Measurements from ENCODE around the gene ABCC4. TPM values are rescaled to one million over a fixed set of nuclear protein-coding genes. Genes with fewer than 3 reads are reported as not detected.

The ABCC4 gene
- total RNA-seq, 1 experiment from 2014 or later: 25.7 TPM

DNA sequence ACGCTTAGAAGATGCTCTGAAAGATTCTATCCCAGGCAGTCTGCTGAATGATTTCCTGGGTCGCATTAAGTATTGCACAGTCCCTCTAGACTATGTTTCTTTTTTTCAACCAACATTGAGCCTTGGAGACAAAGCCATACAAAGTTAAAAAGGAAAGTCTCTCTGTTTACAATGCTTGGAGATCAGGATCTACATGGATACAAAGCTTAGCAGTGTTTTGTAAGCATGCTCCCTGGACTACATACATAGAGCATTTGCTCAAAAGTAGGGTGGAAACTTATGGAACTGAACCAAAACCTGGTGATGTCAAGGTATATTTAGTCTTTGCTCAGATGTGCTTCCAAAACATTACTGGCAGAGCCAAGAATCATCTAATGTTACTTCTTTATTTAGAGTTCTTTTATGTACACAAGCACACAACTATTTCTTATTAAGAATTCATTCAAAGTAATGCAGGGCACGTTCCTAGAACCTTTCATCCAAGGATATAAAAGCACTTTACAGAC is 241.2 kb downstream of the ABCC4 start:
- Histone ChIP-seq H3K4me3 (no peak overlapping the region), H3K4me1 (no peaks in the 10 kb centered on the region), H3K27ac (no peak overlapping the region), H3K36me3 (no peaks in the 10 kb centered on the region), H3K9me3 (replicated peaks) (no peaks in the 10 kb centered on the region), H3K27me3 (no peaks in the 10 kb centered on the region)
- no peak for DNase-seq

DNA sequence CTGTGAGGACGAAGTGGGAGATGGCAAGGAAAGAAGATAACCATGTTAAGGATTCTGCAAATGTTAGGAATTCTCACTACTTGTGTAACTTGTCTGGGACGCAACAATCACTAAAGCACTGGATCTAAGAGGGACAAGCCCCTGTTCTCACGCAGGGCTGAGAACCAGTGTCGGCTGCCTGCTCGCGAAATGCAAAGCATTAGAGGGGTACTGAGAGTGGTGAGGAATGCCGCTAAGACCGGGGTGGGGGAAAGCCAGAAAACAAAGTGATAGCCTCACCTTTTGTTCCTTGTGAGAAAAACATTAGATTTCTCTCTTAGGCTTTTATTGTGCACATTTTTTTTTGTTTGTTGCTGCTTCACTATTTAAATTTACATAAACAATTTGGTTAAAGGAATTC is 241.9 kb downstream of the ABCC4 start:
- Histone ChIP-seq H3K27ac (no peak overlapping the region), H3K36me3 (no peaks in the 10 kb centered on the region), H3K27me3 (no peaks in the 10 kb centered on the region), H3K9me3 (replicated peaks) (no peaks in the 10 kb centered on the region), H3K4me1 (no peaks in the 10 kb centered on the region), H3K4me3 (no peak overlapping the region)
- no peak for DNase-seq

GRCh38 chr13:95058680-95059079 is 242.6 kb downstream of the ABCC4 start:
- Histone ChIP-seq H3K4me3 (no peak overlapping the region), H3K4me1 (no peaks in the 10 kb centered on the region), H3K9me3 (replicated peaks) (no peaks in the 10 kb centered on the region), H3K36me3 (no peaks in the 10 kb centered on the region), H3K27ac (no peak overlapping the region), H3K27me3 (no peaks in the 10 kb centered on the region)
- no peak for DNase-seq

DNA sequence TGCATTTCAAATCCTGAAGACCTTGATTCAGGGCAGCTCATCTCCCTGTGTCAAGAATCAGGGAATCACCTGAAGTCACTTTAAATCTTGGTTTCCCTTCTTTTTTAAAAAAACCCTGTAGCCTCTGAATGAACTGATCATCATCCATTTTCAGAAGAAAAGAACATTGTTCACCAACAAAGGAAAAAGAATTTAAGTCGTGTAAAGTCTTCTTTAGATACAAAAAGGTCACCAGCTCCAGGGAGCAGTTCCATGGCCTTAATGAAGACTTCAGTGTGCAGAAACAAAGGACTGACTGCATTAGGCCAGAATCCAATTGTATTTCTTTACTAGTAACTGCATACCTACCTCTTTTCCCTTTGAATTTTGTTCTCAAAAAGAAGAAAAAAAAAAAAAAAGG is 245.0 kb downstream of the ABCC4 start:
- Histone ChIP-seq H3K4me3 (no peak overlapping the region), H3K27ac (no peak overlapping the region), H3K36me3 (no peaks in the 10 kb centered on the region), H3K9me3 (replicated peaks) (no peaks in the 10 kb centered on the region), H3K4me1 (no peaks in the 10 kb centered on the region), H3K27me3 (no peaks in the 10 kb centered on the region)
- no peak for DNase-seq

GRCh38 chr13:95050800-95051615 is 250.2 kb downstream of the ABCC4 start:
- no peak overlapping the region for H3K27ac ChIP-seq
- H3K27me3 ChIP-seq: no peaks in the 10 kb centered on the region
- H3K36me3 ChIP-seq: no peaks in the 10 kb centered on the region
- H3K4me3 ChIP-seq: no peak overlapping the region
- no peaks in the 10 kb centered on the region for H3K4me1 ChIP-seq
- no peaks in the 10 kb centered on the region for H3K9me3 ChIP-seq (replicated peaks)
- no peak for DNase-seq

DNA sequence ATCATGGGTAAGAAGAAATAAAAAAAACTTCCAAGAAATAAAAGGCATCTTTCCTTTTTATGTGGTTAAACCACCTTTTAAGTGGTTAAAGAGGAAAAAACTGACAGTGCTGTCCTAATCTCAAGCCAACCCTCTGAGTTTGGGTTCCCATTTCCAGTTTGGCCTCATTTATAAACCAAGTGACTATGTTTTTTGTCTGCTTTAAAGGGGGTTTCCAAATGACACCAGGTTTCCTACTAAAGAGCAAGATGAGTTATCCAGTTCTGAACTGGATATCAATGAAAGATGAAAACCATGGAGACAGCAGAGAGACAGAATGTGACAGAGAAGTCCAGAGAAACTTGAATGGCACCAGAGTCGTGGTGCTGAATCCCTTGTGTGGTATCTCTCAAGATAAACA is 251.5 kb downstream of the ABCC4 start:
- Histone ChIP-seq H3K27me3 (no peaks in the 10 kb centered on the region), H3K27ac (no peak overlapping the region)

DNA sequence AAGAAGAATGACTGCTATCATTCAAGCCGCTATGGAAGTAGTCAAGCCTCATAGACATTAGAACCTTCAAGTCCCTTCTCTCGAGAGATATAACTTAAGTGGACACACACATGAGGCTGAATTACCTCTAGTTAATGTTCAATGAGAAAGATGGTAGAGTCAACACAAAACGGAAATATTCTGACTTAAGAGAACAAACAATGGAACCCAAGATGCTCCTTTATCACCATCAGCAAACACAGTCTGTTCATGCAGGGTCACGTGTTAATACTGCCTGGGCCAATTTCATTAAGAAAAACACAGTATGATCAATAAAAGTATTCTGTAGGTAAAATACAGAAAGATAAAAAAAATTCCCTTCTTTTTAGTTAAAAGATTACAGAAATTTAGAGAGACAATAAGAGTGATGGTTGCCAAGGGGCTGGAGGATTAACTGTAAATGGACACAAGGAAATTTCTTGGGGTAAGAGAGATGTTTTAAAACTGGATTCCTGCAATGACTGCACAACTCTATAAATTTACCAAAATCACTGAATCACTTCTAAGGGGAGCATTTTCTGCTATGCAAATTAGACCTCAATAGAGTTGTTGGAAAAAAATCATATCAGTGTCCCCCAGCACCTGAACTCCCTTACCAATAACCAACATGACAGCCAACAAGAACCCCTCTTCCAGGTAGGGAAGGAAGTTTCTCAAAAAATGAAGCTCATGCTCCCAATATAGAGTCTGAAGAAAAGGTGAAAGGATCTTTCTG is 256.6 kb downstream of the ABCC4 start:
- Histone ChIP-seq H3K27me3 (no peaks in the 10 kb centered on the region), H3K4me1 (no peaks in the 10 kb centered on the region)
- DNase-seq: no peak

More for the DNA sequence above, 251.5 kb downstream of the ABCC4 start:
- H3K4me1 ChIP-seq: no peaks in the 10 kb centered on the region
- no peaks in the 10 kb centered on the region for H3K9me3 ChIP-seq (replicated peaks)
- H3K36me3 ChIP-seq: no peaks in the 10 kb centered on the region
- no peak for DNase-seq
- H3K4me3 ChIP-seq: no peak overlapping the region

DNA sequence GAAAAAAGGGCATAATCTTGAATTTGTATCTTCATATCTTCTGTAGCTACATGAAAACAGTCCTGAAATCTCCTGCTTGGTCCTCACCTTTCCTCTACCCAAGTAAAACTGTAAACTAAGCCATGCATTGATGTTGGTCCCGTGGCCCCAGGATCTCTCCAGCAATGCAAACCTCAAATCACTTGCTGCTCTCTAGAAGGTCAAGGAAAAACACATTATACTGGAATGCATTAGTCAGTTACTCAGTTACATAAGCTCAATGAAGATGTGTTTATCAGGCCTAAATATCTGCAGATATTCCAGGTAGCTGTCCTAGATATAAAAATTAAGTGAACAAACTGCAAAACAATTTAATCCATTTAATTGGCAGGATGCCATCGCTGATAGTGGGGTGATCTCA is 261.8 kb downstream of the ABCC4 start:
- H3K4me1 ChIP-seq: no peaks in the 10 kb centered on the region
- H3K27me3 ChIP-seq: no peaks in the 10 kb centered on the region
- no peaks in the 10 kb centered on the region for H3K9me3 ChIP-seq (replicated peaks)
- DNase-seq: no peak
- no peak overlapping the region for H3K4me3 ChIP-seq
- no peak overlapping the region for H3K27ac ChIP-seq
- no peaks in the 10 kb centered on the region; the same call in 1 of the 2 replicates for H3K36me3 ChIP-seq

More for the DNA sequence above, 256.6 kb downstream of the ABCC4 start:
- Histone ChIP-seq H3K36me3 (no peaks in the 10 kb centered on the region; the same call in 1 of the 2 replicates), H3K27ac (no peak overlapping the region), H3K4me3 (no peak overlapping the region), H3K9me3 (replicated peaks) (no peaks in the 10 kb centered on the region)

DNA sequence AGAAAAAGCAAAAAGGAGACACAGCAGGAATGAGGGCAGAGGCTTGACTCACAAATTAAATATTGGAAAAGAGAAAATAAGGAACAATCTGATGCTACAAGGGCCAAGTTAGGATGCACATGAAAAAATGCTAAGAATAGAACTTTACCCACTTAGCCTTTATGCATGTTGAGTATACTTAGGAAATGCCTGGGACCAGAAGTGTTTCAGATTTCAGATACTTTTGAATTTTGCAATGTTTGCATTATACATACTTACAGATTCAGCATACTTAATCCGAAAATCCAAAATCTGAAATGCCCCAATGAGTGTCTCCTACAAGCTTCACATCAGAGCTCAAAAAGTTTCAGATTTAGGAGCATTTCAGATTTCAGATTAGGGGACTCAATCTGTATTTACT is 262.3 kb downstream of the ABCC4 start:
- H3K9me3 ChIP-seq (replicated peaks): no peaks in the 10 kb centered on the region
- no peak overlapping the region for H3K27ac ChIP-seq
- no peak overlapping the region for H3K4me3 ChIP-seq
- no peaks in the 10 kb centered on the region for H3K4me1 ChIP-seq
- no peaks in the 10 kb centered on the region for H3K36me3 ChIP-seq
- H3K27me3 ChIP-seq: no peaks in the 10 kb centered on the region
- no peak for DNase-seq

- Histone ChIP-seq H3K4me1 (no peaks in the 10 kb centered on the region), H3K27ac (no peak overlapping the region), H3K4me3 (no peak overlapping the region), H3K36me3 (no peaks in the 10 kb centered on the region), H3K27me3 (no peaks in the 10 kb centered on the region), H3K9me3 (replicated peaks) (no peaks in the 10 kb centered on the region)
- DNase-seq: no peak
Observed at GRCh38 chr13:95035311-95036109, 265.7 kb downstream of the ABCC4 start.

DNA sequence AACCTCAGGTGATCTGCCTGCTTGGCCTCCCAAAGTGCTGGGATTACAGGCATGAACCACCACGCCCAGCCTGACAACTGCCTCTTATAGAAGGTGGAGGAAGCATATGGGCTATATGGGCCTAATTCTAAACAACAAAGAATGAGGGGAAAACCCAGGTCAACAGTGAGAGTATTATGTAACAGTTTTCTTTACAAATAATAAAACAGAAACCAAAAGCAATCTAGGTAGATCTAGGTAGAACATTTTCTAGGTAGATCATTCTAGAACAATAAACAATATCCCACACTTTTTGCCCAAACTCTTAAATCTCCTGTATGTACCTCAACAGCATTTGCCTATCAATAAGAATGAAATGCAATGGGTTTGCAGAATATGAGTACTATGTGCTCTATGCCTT is 267.4 kb downstream of the ABCC4 start:
- Histone ChIP-seq H3K4me3 (no peak overlapping the region), H3K4me1 (no peaks in the 10 kb centered on the region), H3K9me3 (replicated peaks) (no peaks in the 10 kb centered on the region), H3K27me3 (no peaks in the 10 kb centered on the region), H3K36me3 (no peaks in the 10 kb centered on the region), H3K27ac (no peak overlapping the region)
- DNase-seq: no peak

GRCh38 chr13:95032121-95032520 is 269.1 kb downstream of the ABCC4 start:
- H3K27me3 ChIP-seq: no peaks in the 10 kb centered on the region
- H3K36me3 ChIP-seq: no peaks in the 10 kb centered on the region
- no peak overlapping the region for H3K4me3 ChIP-seq
- no peaks in the 10 kb centered on the region for H3K4me1 ChIP-seq
- H3K27ac ChIP-seq: no peak overlapping the region
- DNase-seq: no peak
- no peaks in the 10 kb centered on the region for H3K9me3 ChIP-seq (replicated peaks)

- Histone ChIP-seq H3K9me3 (replicated peaks) (no peaks in the 10 kb centered on the region), H3K36me3 (no peaks in the 10 kb centered on the region), H3K4me3 (no peak overlapping the region), H3K27me3 (no peaks in the 10 kb centered on the region), H3K27ac (no peak overlapping the region), H3K4me1 (no peaks in the 10 kb centered on the region)
- no peak for DNase-seq
Observed at GRCh38 chr13:95030821-95031343, 270.4 kb downstream of the ABCC4 start.

DNA sequence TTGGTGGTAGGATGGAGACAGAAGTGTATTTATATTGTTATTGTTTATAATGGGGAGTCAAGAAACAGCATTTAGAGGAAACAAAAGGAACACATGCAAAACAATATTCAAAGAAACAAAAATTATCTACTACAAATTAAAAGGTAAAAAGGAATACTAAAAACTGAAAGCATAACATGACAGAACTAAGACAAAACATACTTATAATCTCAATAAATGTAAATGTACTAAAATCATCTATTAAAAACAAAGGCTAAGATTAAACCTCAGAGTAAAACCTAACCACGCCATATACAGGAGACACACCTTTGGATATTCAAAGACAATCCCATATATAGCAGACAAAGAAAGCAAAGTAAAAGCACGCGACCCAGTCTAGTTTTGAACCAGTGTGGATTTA is 273.6 kb downstream of the ABCC4 start:
- H3K9me3 ChIP-seq (replicated peaks): no peaks in the 10 kb centered on the region
- no peaks in the 10 kb centered on the region for H3K4me1 ChIP-seq
- H3K27me3 ChIP-seq: no peaks in the 10 kb centered on the region
- H3K4me3 ChIP-seq: no peak overlapping the region
- H3K36me3 ChIP-seq: no peaks in the 10 kb centered on the region
- no peak overlapping the region for H3K27ac ChIP-seq
- no peak for DNase-seq

All from SJCRH30 (cell line).